Activated CD8-positive, alpha-beta memory T cell treated with anti-CD3 and anti-CD28 coated beads, Interleukin-2, amount 50 U/mL, for 24 hours (primary cell): Measurements from ENCODE around the gene DHCR24.

Experiments used
- DNase-seq: peaks from one replicate; pipeline ENCODE4 v3.0.0-alpha.2; 2020; ENCODE audit errors: extremely low read depth

DHCR24 gene

GRCh38 chr1:54800899-54801759 lies 85.9 kb downstream of the DHCR24 start, which contains the start of gene TTC22:
TTC22 (minus strand) TSS chr1:54801323; CDS start chr1:54801163, 160 bp downstream.
- DNase-seq: no peak

GRCh38 chr1:54800041-54800898 lies 86.7 kb downstream of the DHCR24 start:
- no peak for DNase-seq
